ENCODE results near the gene PRKD2.

DNA sequence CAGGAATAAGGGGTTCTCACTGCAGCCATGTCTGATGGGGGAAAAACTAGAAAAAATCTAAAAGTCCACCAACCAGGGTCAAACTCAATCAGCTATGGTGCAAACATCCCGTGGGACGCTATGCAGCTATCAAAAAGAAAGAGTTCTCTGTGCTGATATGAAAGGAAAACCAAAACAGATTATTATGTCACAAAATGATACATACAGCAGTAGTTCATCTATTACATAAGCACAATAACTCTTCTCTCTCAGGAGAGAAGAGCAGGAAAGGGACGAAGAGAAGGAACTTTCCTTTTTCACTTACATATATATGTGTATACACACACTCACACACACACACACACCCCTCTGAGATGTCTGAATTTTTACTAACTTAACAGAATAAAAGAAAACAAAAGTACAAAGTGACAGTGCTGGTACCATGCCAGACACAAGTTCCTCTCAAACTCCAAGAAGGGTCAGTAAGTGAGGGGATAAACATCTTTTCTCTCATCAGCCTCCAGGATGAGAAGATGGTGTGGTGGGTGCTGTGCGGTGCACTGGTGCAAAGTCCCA is 26.1 kb upstream of the PRKD2 start:
- TF ChIP-seq, protein P1, sequence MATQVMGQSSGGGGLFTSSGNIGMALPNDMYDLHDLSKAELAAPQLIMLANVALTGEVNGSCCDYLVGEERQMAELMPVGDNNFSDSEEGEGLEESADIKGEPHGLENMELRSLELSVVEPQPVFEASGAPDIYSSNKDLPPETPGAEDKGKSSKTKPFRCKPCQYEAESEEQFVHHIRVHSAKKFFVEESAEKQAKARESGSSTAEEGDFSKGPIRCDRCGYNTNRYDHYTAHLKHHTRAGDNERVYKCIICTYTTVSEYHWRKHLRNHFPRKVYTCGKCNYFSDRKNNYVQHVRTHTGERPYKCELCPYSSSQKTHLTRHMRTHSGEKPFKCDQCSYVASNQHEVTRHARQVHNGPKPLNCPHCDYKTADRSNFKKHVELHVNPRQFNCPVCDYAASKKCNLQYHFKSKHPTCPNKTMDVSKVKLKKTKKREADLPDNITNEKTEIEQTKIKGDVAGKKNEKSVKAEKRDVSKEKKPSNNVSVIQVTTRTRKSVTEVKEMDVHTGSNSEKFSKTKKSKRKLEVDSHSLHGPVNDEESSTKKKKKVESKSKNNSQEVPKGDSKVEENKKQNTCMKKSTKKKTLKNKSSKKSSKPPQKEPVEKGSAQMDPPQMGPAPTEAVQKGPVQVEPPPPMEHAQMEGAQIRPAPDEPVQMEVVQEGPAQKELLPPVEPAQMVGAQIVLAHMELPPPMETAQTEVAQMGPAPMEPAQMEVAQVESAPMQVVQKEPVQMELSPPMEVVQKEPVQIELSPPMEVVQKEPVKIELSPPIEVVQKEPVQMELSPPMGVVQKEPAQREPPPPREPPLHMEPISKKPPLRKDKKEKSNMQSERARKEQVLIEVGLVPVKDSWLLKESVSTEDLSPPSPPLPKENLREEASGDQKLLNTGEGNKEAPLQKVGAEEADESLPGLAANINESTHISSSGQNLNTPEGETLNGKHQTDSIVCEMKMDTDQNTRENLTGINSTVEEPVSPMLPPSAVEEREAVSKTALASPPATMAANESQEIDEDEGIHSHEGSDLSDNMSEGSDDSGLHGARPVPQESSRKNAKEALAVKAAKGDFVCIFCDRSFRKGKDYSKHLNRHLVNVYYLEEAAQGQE (IDR thresholded peaks at IDR 0.05; ENCODE audit: borderline replicate concordance): no peak
- TF ChIP-seq, protein P2, sequence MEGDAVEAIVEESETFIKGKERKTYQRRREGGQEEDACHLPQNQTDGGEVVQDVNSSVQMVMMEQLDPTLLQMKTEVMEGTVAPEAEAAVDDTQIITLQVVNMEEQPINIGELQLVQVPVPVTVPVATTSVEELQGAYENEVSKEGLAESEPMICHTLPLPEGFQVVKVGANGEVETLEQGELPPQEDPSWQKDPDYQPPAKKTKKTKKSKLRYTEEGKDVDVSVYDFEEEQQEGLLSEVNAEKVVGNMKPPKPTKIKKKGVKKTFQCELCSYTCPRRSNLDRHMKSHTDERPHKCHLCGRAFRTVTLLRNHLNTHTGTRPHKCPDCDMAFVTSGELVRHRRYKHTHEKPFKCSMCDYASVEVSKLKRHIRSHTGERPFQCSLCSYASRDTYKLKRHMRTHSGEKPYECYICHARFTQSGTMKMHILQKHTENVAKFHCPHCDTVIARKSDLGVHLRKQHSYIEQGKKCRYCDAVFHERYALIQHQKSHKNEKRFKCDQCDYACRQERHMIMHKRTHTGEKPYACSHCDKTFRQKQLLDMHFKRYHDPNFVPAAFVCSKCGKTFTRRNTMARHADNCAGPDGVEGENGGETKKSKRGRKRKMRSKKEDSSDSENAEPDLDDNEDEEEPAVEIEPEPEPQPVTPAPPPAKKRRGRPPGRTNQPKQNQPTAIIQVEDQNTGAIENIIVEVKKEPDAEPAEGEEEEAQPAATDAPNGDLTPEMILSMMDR (IDR thresholded peaks at IDR 0.05; ENCODE audit: poor library complexity, severe bottlenecking): no peak
- TF ChIP-seq RAD21 (conservative IDR thresholded peaks at IDR 0.05): no peak
